Measurements from ENCODE around the gene PIK3C2G. TPM values are rescaled to one million over a fixed set of nuclear protein-coding genes. Genes with fewer than 3 reads are reported as not detected.
"Not testable (repeated sequence)": the region's sequence is repeated elsewhere in the genome, so short reads cannot be mapped to it uniquely, and the experiment has no call there.

PIK3C2G gene
- total RNA-seq, 2 donors from 2014 or later, result not detected

GRCh38 chr12:18521461-18521860, 260.1 kb downstream of the PIK3C2G start:
- H3K36me3 Mint-ChIP-seq, result peaks cover 7 to 14% of the 10 kb centered on the region in 2 donors
- ATAC-seq (no peak), DNase-seq (ENCODE audit: low spot score in 2 of 2) (no peak)
- peaks cover 42 to 43% of the 10 kb centered on the region in 2 donors for H3K9me3 Mint-ChIP-seq
- H3K27ac Mint-ChIP-seq, result no peak overlapping the region

- ATAC-seq (no peak), DNase-seq (ENCODE audit: low spot score in 2 of 2) (no peak)
- H3K36me3 Mint-ChIP-seq, result peaks cover 7% of the 10 kb centered on the region in 2 donors
- H3K9me3 Mint-ChIP-seq, result peaks cover 34 to 37% of the 10 kb centered on the region in 2 donors
- H3K27ac Mint-ChIP-seq, result no peak overlapping the region
These were observed 261.5 kb downstream of the PIK3C2G start for GRCh38 chr12:18522806-18523205.

GRCh38 chr12:18542497-18542896, 281.2 kb downstream of the PIK3C2G start:
- H3K9me3 Mint-ChIP-seq; H3K36me3 Mint-ChIP-seq; H3K27ac Mint-ChIP-seq; DNase-seq (ENCODE audit: low spot score in 2 of 2); ATAC-seq: not testable (repeated sequence)

- H3K27ac Mint-ChIP-seq, result no peak overlapping the region
- peaks cover 10 to 13% of the 10 kb centered on the region in 2 donors for H3K9me3 Mint-ChIP-seq
- DNase-seq (ENCODE audit: low spot score in 2 of 2) (no peak), ATAC-seq (no peak)
- no peaks in the 10 kb centered on the region for H3K36me3 Mint-ChIP-seq
These were observed 285.1 kb downstream of the PIK3C2G start for GRCh38 chr12:18546399-18546798.

- Mint-ChIP-seq H3K36me3 (no peaks in the 10 kb centered on the region), H3K9me3 (peaks cover 3 to 14% of the 10 kb centered on the region in 2 donors), H3K27ac (no peak overlapping the region)
- no peak for ATAC-seq
- DNase-seq (ENCODE audit: low spot score in 2 of 2), result no peak
These were observed 288.3 kb downstream of the PIK3C2G start for GRCh38 chr12:18549598-18549997.

GRCh38 chr12:18551106-18551505, 289.8 kb downstream of the PIK3C2G start:
- no peaks in the 10 kb centered on the region for H3K36me3 Mint-ChIP-seq
- peaks cover 2 to 13% of the 10 kb centered on the region in 2 donors for H3K9me3 Mint-ChIP-seq
- DNase-seq (ENCODE audit: low spot score in 2 of 2), result no peak
- no peak overlapping the region for H3K27ac Mint-ChIP-seq
- ATAC-seq, result no peak

GRCh38 chr12:18551701-18552100, 290.4 kb downstream of the PIK3C2G start:
- H3K27ac Mint-ChIP-seq, result no peak overlapping the region
- ATAC-seq, result no peak
- H3K36me3 Mint-ChIP-seq, result no peaks in the 10 kb centered on the region
- DNase-seq (ENCODE audit: low spot score in 2 of 2), result no peak
- peaks cover 0 to 10% of the 10 kb centered on the region in 2 donors for H3K9me3 Mint-ChIP-seq

- DNase-seq (ENCODE audit: low spot score in 2 of 2) (no peak), ATAC-seq (no peak)
- Mint-ChIP-seq H3K36me3 (no peaks in the 10 kb centered on the region), H3K9me3 (peaks cover 0 to 10% of the 10 kb centered on the region in 2 donors), H3K27ac (no peak overlapping the region)
These were observed 291.5 kb downstream of the PIK3C2G start for GRCh38 chr12:18552829-18553228.

- ATAC-seq, result no peak
These were observed 294.8 kb downstream of the PIK3C2G start for GRCh38 chr12:18556161-18556560.

GRCh38 chr12:18559242-18559641, 297.9 kb downstream of the PIK3C2G start:
- DNase-seq (ENCODE audit: low spot score in 2 of 2) (no peak), ATAC-seq (no peak)
- no peak overlapping the region for H3K27ac Mint-ChIP-seq
- H3K36me3 Mint-ChIP-seq, result no peaks in the 10 kb centered on the region
- H3K9me3 Mint-ChIP-seq, result peaks cover 7 to 12% of the 10 kb centered on the region in 2 donors

More at GRCh38 chr12:18556161-18556560, 294.8 kb downstream of the PIK3C2G start:
- no peak overlapping the region for H3K27ac Mint-ChIP-seq
- H3K36me3 Mint-ChIP-seq, result no peaks in the 10 kb centered on the region
- no peak for DNase-seq (ENCODE audit: low spot score in 2 of 2)
- peaks cover 4 to 12% of the 10 kb centered on the region in 2 donors for H3K9me3 Mint-ChIP-seq

- H3K36me3 Mint-ChIP-seq, result no peaks in the 10 kb centered on the region
- no peak overlapping the region for H3K27ac Mint-ChIP-seq
- H3K9me3 Mint-ChIP-seq, result peaks cover 7 to 12% of the 10 kb centered on the region in 2 donors
- ATAC-seq (no peak), DNase-seq (ENCODE audit: low spot score in 2 of 2) (no peak)
These were observed 301.2 kb downstream of the PIK3C2G start for GRCh38 chr12:18562531-18562930.

- DNase-seq (ENCODE audit: low spot score in 2 of 2), result no peak
- H3K27ac Mint-ChIP-seq, result no peak overlapping the region
- ATAC-seq, result no peak
- H3K9me3 Mint-ChIP-seq, result peaks cover 7 to 16% of the 10 kb centered on the region in 2 donors
- H3K36me3 Mint-ChIP-seq, result no peaks in the 10 kb centered on the region
These were observed 303.0 kb downstream of the PIK3C2G start for GRCh38 chr12:18564306-18564705.

- Mint-ChIP-seq H3K36me3 (no peaks in the 10 kb centered on the region), H3K9me3 (peaks cover 0 to 4% of the 10 kb centered on the region in 2 donors), H3K27ac (no peak overlapping the region)
- no peak for DNase-seq (ENCODE audit: low spot score in 2 of 2)
- ATAC-seq, result no peak
These were observed 306.5 kb downstream of the PIK3C2G start for GRCh38 chr12:18567787-18568186.

- Mint-ChIP-seq H3K36me3 (no peaks in the 10 kb centered on the region), H3K27ac (no peak overlapping the region), H3K9me3 (peaks cover 0 to 4% of the 10 kb centered on the region in 2 donors)
- no peak for DNase-seq (ENCODE audit: low spot score in 2 of 2)
- no peak for ATAC-seq
These were observed 309.2 kb downstream of the PIK3C2G start for GRCh38 chr12:18570543-18570942.

GRCh38 chr12:18576104-18576626, 314.8 kb downstream of the PIK3C2G start:
- DNase-seq (ENCODE audit: low spot score in 2 of 2), result no peak
- peaks cover 0 to 5% of the 10 kb centered on the region in 2 donors for H3K9me3 Mint-ChIP-seq
- H3K27ac Mint-ChIP-seq, result no peak overlapping the region
- ATAC-seq, result no peak
- no peaks in the 10 kb centered on the region for H3K36me3 Mint-ChIP-seq

GRCh38 chr12:18576648-18577047, 315.3 kb downstream of the PIK3C2G start:
- ATAC-seq (no peak), DNase-seq (ENCODE audit: low spot score in 2 of 2) (no peak)

GRCh38 chr12:18578191-18578590, 316.9 kb downstream of the PIK3C2G start:
- Mint-ChIP-seq H3K9me3 (peaks cover 5 to 13% of the 10 kb centered on the region in 2 donors), H3K36me3 (no peaks in the 10 kb centered on the region), H3K27ac (no peak overlapping the region)
- DNase-seq (ENCODE audit: low spot score in 2 of 2), result no peak
- ATAC-seq, result no peak

More at GRCh38 chr12:18576648-18577047, 315.3 kb downstream of the PIK3C2G start:
- Mint-ChIP-seq H3K36me3 (no peaks in the 10 kb centered on the region), H3K27ac (no peak overlapping the region), H3K9me3 (peaks cover 4 to 9% of the 10 kb centered on the region in 2 donors)

GRCh38 chr12:18580291-18580690, 319.0 kb downstream of the PIK3C2G start:
- peaks cover 0 to 5% of the 10 kb centered on the region in 2 donors for H3K36me3 Mint-ChIP-seq
- ATAC-seq, result no peak
- no peak for DNase-seq (ENCODE audit: low spot score in 2 of 2)
- H3K9me3 Mint-ChIP-seq, result peaks cover 8 to 23% of the 10 kb centered on the region in 2 donors
- H3K27ac Mint-ChIP-seq, result no peak overlapping the region
